CD14-positive monocyte (primary cell): ENCODE measurements around the gene CARS2. TPM values are rescaled to one million over a fixed set of nuclear protein-coding genes. Genes with fewer than 3 reads are reported as not detected.

Source experiments
- DNase-seq, 3 donors: peaks; one replicate each; pipeline ENCODE4 v3.0.0-alpha.2; 2011 to 2022
- H2AFZ ChIP-seq: 2 replicates; pipeline ENCODE4 v1.6.0; 2012; ENCODE audit warnings: mild to moderate bottlenecking, low read depth, low read length, inconsistent platforms; ENCODE audit not compliant: insufficient read depth, poor library complexity, severe bottlenecking
- H3K27ac ChIP-seq, 2 donors: 1 replicate in 1 of 2; 2 replicates in 1 of 2; pipeline ENCODE4 v1.5.1; 2012 to 2013; ENCODE audit warnings: low read length in 2 of 2, control low read depth in 1 of 2, inconsistent platforms in 1 of 2, low read depth in 1 of 2, mild to moderate bottlenecking in 1 of 2
- H3K27me3 ChIP-seq, 2 donors: one replicate each; pipeline versions ENCODE4 v1.6.0 to v1.6.1; 2011 to 2013; ENCODE audit warnings: low read length in 2 of 2; ENCODE audit not compliant: control insufficient read depth in 2 of 2, insufficient read depth in 2 of 2
- H3K36me3 ChIP-seq, 2 donors: replicated peaks in 1 of 2; 1 replicate in 1 of 2; 2 replicates in 1 of 2; pipeline versions ENCODE4 v1.5.1 to v1.6.1; 2012 to 2013; ENCODE audit warnings: low read length in 2 of 2, control low read depth in 1 of 2, inconsistent platforms in 1 of 2, mild to moderate bottlenecking in 1 of 2; ENCODE audit not compliant: insufficient read depth in 2 of 2, control insufficient read depth in 1 of 2
- H3K4me1 ChIP-seq, 2 donors: 1 replicate in 1 of 2; 2 replicates in 1 of 2; pipeline versions ENCODE4 v1.5.1 to v1.6.1; 2012 to 2013; ENCODE audit warnings: low read length in 2 of 2, control low read depth in 1 of 2, inconsistent platforms in 1 of 2, mild to moderate bottlenecking in 1 of 2, moderate library complexity in 1 of 2; ENCODE audit not compliant: insufficient read depth in 2 of 2, control insufficient read depth in 1 of 2
- H3K4me2 ChIP-seq: replicated peaks from 2 replicates; pipeline ENCODE3; 2012; ENCODE audit warnings: low read length, moderate library complexity, mild to moderate bottlenecking; ENCODE audit not compliant: poor library complexity, severe bottlenecking; ENCODE audit errors: extremely low read depth
- H3K4me3 ChIP-seq, 3 experiments: fragments of 200-600 bp in 1 of 3; sonication (generic) in 1 of 3; replicated peaks in 1 of 3; 1 replicate in 2 of 3; 2 replicates in 1 of 3; pipeline ENCODE4 v1.5.1; 2011 to 2013; ENCODE audit warnings: low read length in 3 of 3, mild to moderate bottlenecking in 3 of 3, control low read depth in 2 of 3, low read depth in 2 of 3, inconsistent platforms in 1 of 3, moderate library complexity in 1 of 3
- H3K79me2 ChIP-seq: 2 replicates; pipeline ENCODE4 v1.6.0; 2012; ENCODE audit warnings: mild to moderate bottlenecking, control low read depth, inconsistent platforms, low read length, moderate library complexity; ENCODE audit not compliant: insufficient read depth
- H3K9ac ChIP-seq: 2 replicates; pipeline ENCODE4 v1.6.0; 2017; ENCODE audit warnings: low read length, mild to moderate bottlenecking; ENCODE audit not compliant: insufficient read depth, poor library complexity, severe bottlenecking
- H3K9me3 ChIP-seq, 2 donors: replicated peaks in 1 of 2; 1 replicate in 1 of 2; 2 replicates in 1 of 2; pipeline versions ENCODE4 v1.5.1 to v1.6.1; 2012 to 2013; ENCODE audit warnings: low read length in 2 of 2, control low read depth in 1 of 2; ENCODE audit not compliant: control insufficient read depth in 1 of 2, insufficient read depth in 1 of 2
- H4K20me1 ChIP-seq: 2 replicates; pipeline ENCODE4 v1.6.0; 2012; ENCODE audit warnings: mild to moderate bottlenecking, low read length, control low read depth, moderate library complexity; ENCODE audit not compliant: insufficient read depth
- H3K27ac Mint-ChIP-seq, 7 donors: one replicate each; pipeline ENCODE4 v1.8.0; 2020; ENCODE audit warnings: mild to moderate bottlenecking in 7 of 7, mixed read lengths in 7 of 7, moderate library complexity in 6 of 7, inconsistent platforms in 2 of 7
- H3K27me3 Mint-ChIP-seq, 3 donors: one replicate each; pipeline ENCODE4 v1.8.0; 2021 to 2022; ENCODE audit warnings: low read depth in 3 of 3, mild to moderate bottlenecking in 3 of 3, mixed read lengths in 3 of 3, moderate library complexity in 3 of 3, inconsistent platforms in 1 of 3
- H3K36me3 Mint-ChIP-seq, 2 donors: one replicate each; pipeline ENCODE4 v1.8.0; 2020; ENCODE audit warnings: mixed read lengths in 2 of 2, inconsistent platforms in 1 of 2, mild to moderate bottlenecking in 1 of 2
- H3K4me1 Mint-ChIP-seq: one replicate; pipeline ENCODE4 v1.8.0; 2020; ENCODE audit warnings: mild to moderate bottlenecking, mixed read lengths
- H3K4me3 Mint-ChIP-seq, 2 donors: one replicate each; pipeline ENCODE4 v1.8.0; 2020; ENCODE audit warnings: mild to moderate bottlenecking in 2 of 2, mixed read lengths in 2 of 2, moderate library complexity in 1 of 2
- H3K9me3 Mint-ChIP-seq, 7 donors: one replicate each; pipeline ENCODE4 v1.8.0; 2020 to 2022; ENCODE audit warnings: mixed read lengths in 7 of 7, mild to moderate bottlenecking in 6 of 7, moderate library complexity in 6 of 7, inconsistent platforms in 2 of 7
- CTCF ChIP-seq: fragments of 200-600 bp; IDR thresholded peaks from one replicate; pipeline ENCODE4 v1.8.0; 2022; ENCODE audit warnings: antibody characterized with exemption, mild to moderate bottlenecking
- WGBS: methylation state at CpG from one replicate; pipeline ENCODE4 v1.1.5; 2013; ENCODE audit warnings: missing lambda C conversion rate; ENCODE audit not compliant: insufficient coverage; 5-methylcytosine and 5-hydroxymethylcytosine counted together
- intact Hi-C, 2 donors: fragments of 100-400 bp; cut with micrococcal nuclease; formaldehyde crosslinking; loops; one replicate each; pipeline versions ENCODE4 v1.15.0 to v1.15.1; 2023
- polyA plus RNA-seq, 3 donors: library from polyadenylated mRNA; depleted of rRNA in 1 of 3; unstranded in 2 of 3; stranded (reverse) in 1 of 3; fragments of 300-500 nt in 2 of 3; fragments of >200 nt in 1 of 3; fragmentation: Illumina TruSeq in 2 of 3; gene quantifications; 1 replicate in 2 of 3; 2 replicates in 1 of 3; pipeline ENCODE4 v1.2.3, GENCODE V29; 2012 to 2021

The CARS2 gene
- polyA plus RNA-seq, 3 donors = 130 to 305 (median 227) TPM

- no peak for DNase-seq
- H3K36me3 ChIP-seq = peaks cover 66 to 98% of the 10 kb centered on the region in 2 donors
Measured at GRCh38 chr13:110685305-110686020, 20.5 kb downstream of the CARS2 start.

More at GRCh38 chr13:110685305-110686020, 20.5 kb downstream of the CARS2 start:
- H3K4me1 ChIP-seq = no peaks in the 10 kb centered on the region
- no peak overlapping the region for H2AFZ ChIP-seq
- Mint-ChIP-seq H3K9me3 (peaks cover 0 to 2% (median 0%) of the 10 kb centered on the region in 7 donors), H3K27ac (peak overlapping the region in 1 of 7 donors; percentile 46), H3K27me3 (no peaks in the 10 kb centered on the region), H3K4me3 (no peak overlapping the region), H3K36me3 (peaks cover 65 to 84% of the 10 kb centered on the region in 2 donors), H3K4me1 (peaks cover 5% of the 10 kb centered on the region)
- 96% methylated on average over 6 of the region's 11 CpGs for WGBS
- intact Hi-C loops = no loop called here
- no peak overlapping the region for H3K4me3 ChIP-seq
- no peak overlapping the region for H3K27ac ChIP-seq
- no peak overlapping the region for H3K9ac ChIP-seq
- H3K27me3 ChIP-seq = no peaks in the 10 kb centered on the region
- TF ChIP-seq CTCF = no peak
- H3K9me3 ChIP-seq = no peaks in the 10 kb centered on the region
- peaks cover 10% of the 10 kb centered on the region for H3K79me2 ChIP-seq
- H4K20me1 ChIP-seq = no peaks in the 10 kb centered on the region
- no peak overlapping the region for H3K4me2 ChIP-seq
